CD4-positive, CD25-positive, alpha-beta regulatory T cell (primary cell): Measurements from ENCODE around the gene BMP6. TPM values are rescaled to one million over a fixed set of nuclear protein-coding genes. Genes with fewer than 3 reads are reported as not detected.
A peak's percentile ranks its signal among the peaks of the same experiment; 100 is the strongest.

Source experiments
- ATAC-seq, 2 donors: fragments of 150-1000 bp; cut with Tn5 transposase; one replicate each; pipeline ENCODE4 v1.10.0; 2021; ENCODE audit warnings: low read depth in 2 of 2, moderate number of reproducible peaks in 2 of 2, moderate library complexity in 1 of 2
- DNase-seq, 3 donors: peaks; one replicate each; pipeline versions ENCODE4 v3.0.0 to v3.0.0-alpha.2; 2012 to 2022; ENCODE audit warnings: mixed read lengths in 1 of 3
- H3K27ac ChIP-seq: one replicate; pipeline ENCODE4 v1.7.0; 2013; ENCODE audit warnings: mild to moderate bottlenecking, low read length; ENCODE audit not compliant: insufficient read depth, poor library complexity, severe bottlenecking
- H3K27me3 ChIP-seq: one replicate; pipeline ENCODE4 v1.7.0; 2013; ENCODE audit warnings: low read length; ENCODE audit not compliant: control insufficient read depth, insufficient read depth
- H3K36me3 ChIP-seq: one replicate; pipeline ENCODE4 v1.7.0; 2013; ENCODE audit warnings: mild to moderate bottlenecking, low read length, moderate library complexity; ENCODE audit not compliant: control insufficient read depth, insufficient read depth
- H3K4me1 ChIP-seq: 2 replicates; pipeline ENCODE4 v1.7.0; 2013; ENCODE audit warnings: mild to moderate bottlenecking, low read length; ENCODE audit not compliant: insufficient read depth, control insufficient read depth, poor library complexity, severe bottlenecking
- H3K4me3 ChIP-seq: one replicate; pipeline ENCODE4 v1.7.0; 2013; ENCODE audit warnings: low read depth, mild to moderate bottlenecking, low read length, moderate library complexity
- H3K9me3 ChIP-seq, 2 experiments: 1 replicate in 1 of 2; 2 replicates in 1 of 2; pipeline ENCODE4 v1.7.0; 2013; ENCODE audit warnings: low read length in 2 of 2, mild to moderate bottlenecking in 1 of 2, moderate library complexity in 1 of 2; ENCODE audit not compliant: control insufficient read depth in 2 of 2
- H3K27ac Mint-ChIP-seq, 3 donors: one replicate each; pipeline ENCODE4 v1.8.0; 2020 to 2022; ENCODE audit warnings: mild to moderate bottlenecking in 3 of 3, mixed read lengths in 3 of 3, moderate library complexity in 2 of 3
- H3K27me3 Mint-ChIP-seq: one replicate; pipeline ENCODE4 v1.8.0; 2022; ENCODE audit warnings: mild to moderate bottlenecking, mixed read lengths
- H3K36me3 Mint-ChIP-seq: one replicate; pipeline ENCODE4 v1.8.0; 2020; ENCODE audit warnings: mixed read lengths
- H3K4me1 Mint-ChIP-seq, 4 donors: one replicate each; pipeline ENCODE4 v1.8.0; 2020 to 2022; ENCODE audit warnings: mixed read lengths in 4 of 4, mild to moderate bottlenecking in 1 of 4
- H3K4me3 Mint-ChIP-seq, 4 donors: one replicate each; pipeline ENCODE4 v1.8.0; 2020 to 2022; ENCODE audit warnings: mild to moderate bottlenecking in 4 of 4, mixed read lengths in 4 of 4, moderate library complexity in 3 of 4
- H3K9me3 Mint-ChIP-seq, 7 donors: one replicate each; pipeline ENCODE4 v1.8.0; 2020 to 2022; ENCODE audit warnings: mixed read lengths in 7 of 7, mild to moderate bottlenecking in 3 of 7, moderate library complexity in 2 of 7
- polyA plus RNA-seq, 4 donors: library from polyadenylated mRNA; unstranded; fragments of 300-500 nt; fragmentation: Illumina TruSeq; gene quantifications; one replicate each; pipeline ENCODE4 v1.2.3, GENCODE V29; 2021
- total RNA-seq: library from RNA; stranded (reverse); gene quantifications from one replicate; pipeline ENCODE4 v1.2.3, GENCODE V29; 2022

Gene BMP6
- total and polyA plus RNA-seq, 5 donors from 2014 or later: 1.2 TPM; not detected in 4

DNA sequence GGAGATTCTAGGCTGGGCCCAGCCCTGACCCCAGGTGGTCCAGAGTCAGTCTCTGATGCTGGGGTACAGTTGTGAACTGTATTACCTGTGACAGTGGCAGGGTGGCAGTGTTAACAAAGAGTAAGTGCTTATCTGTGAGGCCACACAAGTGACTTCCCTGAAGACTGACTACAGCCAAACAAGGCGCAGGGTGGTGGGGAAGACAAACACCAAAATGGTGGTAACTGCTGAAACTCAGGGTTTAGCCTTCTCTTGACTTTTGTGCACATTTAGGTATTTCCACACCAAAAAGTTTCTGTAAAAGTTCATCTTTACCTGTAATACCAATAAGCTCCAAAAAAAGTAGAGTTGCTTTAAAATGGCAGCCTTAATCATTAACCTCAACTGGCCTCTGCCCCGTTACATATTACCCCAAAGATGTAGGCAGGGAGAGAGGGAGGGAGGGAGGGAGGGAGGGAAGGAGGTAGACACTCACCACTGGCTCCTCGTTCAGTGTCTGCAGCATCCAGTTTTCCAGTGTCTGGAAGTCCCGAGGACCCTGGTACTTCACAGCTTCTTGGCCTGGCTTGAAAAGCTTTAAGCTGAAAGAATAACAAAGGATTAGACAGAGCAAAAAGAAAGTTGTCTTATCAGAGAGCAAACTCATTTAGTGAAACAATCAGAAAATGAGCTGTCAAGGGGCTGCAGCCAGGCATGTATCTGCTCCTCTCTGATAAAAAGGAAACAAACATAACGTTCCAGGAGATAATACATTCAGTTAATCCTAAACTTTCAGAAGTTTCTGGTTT, 173.4 kb downstream of the BMP6 start:
- H3K27ac ChIP-seq: no peak overlapping the region
- Mint-ChIP-seq H3K27me3 (no peaks in the 10 kb centered on the region), H3K4me3 (no peak overlapping the region), H3K36me3 (peaks cover 49% of the 10 kb centered on the region), H3K9me3 (no peaks in the 10 kb centered on the region), H3K27ac (peak overlapping the region in 1 of 3 donors; percentile 73), H3K4me1 (no peaks in the 10 kb centered on the region)
- H3K36me3 ChIP-seq: peaks cover 70% of the 10 kb centered on the region
- no peaks in the 10 kb centered on the region for H3K9me3 ChIP-seq
- H3K4me3 ChIP-seq: no peak overlapping the region
- H3K4me1 ChIP-seq: no peaks in the 10 kb centered on the region
- ATAC-seq (no peak), DNase-seq (peak in 1 of 3 donors; percentile 19)
- no peaks in the 10 kb centered on the region for H3K27me3 ChIP-seq

DNA sequence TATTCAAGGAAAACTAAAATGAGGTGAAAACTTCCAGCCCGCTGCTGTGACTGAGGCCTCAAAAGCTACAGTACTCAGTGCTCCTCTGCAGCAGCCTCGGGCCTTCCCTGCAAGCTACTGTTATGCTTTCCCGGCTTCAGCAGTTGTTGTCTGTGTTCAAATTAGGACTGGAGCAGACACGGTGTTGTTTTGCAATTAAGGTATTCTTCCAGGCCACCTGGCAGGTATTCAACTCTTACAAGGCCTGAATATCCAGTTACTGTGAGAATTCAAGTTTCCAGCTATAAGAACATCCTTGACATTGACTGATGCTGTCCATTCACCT, 174.0 kb downstream of the BMP6 start:
- peaks cover 0 to under 1% (median 0%) of the 10 kb centered on the region in 4 donors for H3K4me1 Mint-ChIP-seq
- no peak for DNase-seq
- no peak for ATAC-seq
- no peak overlapping the region for H3K27ac ChIP-seq
- peak overlapping the region in 1 of 3 donors; percentile 12 for H3K27ac Mint-ChIP-seq
- H3K4me3 Mint-ChIP-seq: no peak overlapping the region
- no peaks in the 10 kb centered on the region for H3K9me3 ChIP-seq
- H3K36me3 Mint-ChIP-seq: peaks cover 55% of the 10 kb centered on the region
- no peaks in the 10 kb centered on the region for H3K9me3 Mint-ChIP-seq
- peaks cover 64% of the 10 kb centered on the region for H3K36me3 ChIP-seq
- H3K4me1 ChIP-seq: no peaks in the 10 kb centered on the region
- H3K27me3 ChIP-seq: no peaks in the 10 kb centered on the region
- H3K4me3 ChIP-seq: no peak overlapping the region
- H3K27me3 Mint-ChIP-seq: no peaks in the 10 kb centered on the region

GRCh38 chr6:7900621-7901020, 174.7 kb downstream of the BMP6 start:
- Histone ChIP-seq H3K27me3 (no peaks in the 10 kb centered on the region), H3K9me3 (no peaks in the 10 kb centered on the region), H3K4me3 (no peak overlapping the region), H3K36me3 (peaks cover 59% of the 10 kb centered on the region), H3K27ac (no peak overlapping the region), H3K4me1 (no peaks in the 10 kb centered on the region)
- ATAC-seq (no peak), DNase-seq (no peak)
- no peak overlapping the region for H3K4me3 Mint-ChIP-seq
- H3K27ac Mint-ChIP-seq: peak overlapping the region in 1 of 3 donors; percentile 12
- no peaks in the 10 kb centered on the region for H3K27me3 Mint-ChIP-seq
- no peaks in the 10 kb centered on the region for H3K9me3 Mint-ChIP-seq
- peaks cover 0 to 6% (median 2%) of the 10 kb centered on the region in 4 donors for H3K4me1 Mint-ChIP-seq
- H3K36me3 Mint-ChIP-seq: peaks cover 59% of the 10 kb centered on the region

GRCh38 chr6:7901056-7901455, 175.2 kb downstream of the BMP6 start:
- Mint-ChIP-seq H3K4me1 (peaks cover 0 to 6% (median 2%) of the 10 kb centered on the region in 4 donors), H3K27ac (no peak overlapping the region), H3K27me3 (no peaks in the 10 kb centered on the region), H3K36me3 (peaks cover 56% of the 10 kb centered on the region), H3K4me3 (no peak overlapping the region), H3K9me3 (no peaks in the 10 kb centered on the region)
- Histone ChIP-seq H3K36me3 (peaks cover 57% of the 10 kb centered on the region), H3K4me3 (no peak overlapping the region), H3K4me1 (no peaks in the 10 kb centered on the region), H3K9me3 (no peaks in the 10 kb centered on the region), H3K27me3 (no peaks in the 10 kb centered on the region), H3K27ac (no peak overlapping the region)
- no peak for ATAC-seq
- DNase-seq: no peak

GRCh38 chr6:7901780-7902179, 175.9 kb downstream of the BMP6 start:
- peak overlapping the region in 1 of 3 donors; percentile 18 for H3K27ac Mint-ChIP-seq
- no peaks in the 10 kb centered on the region for H3K9me3 Mint-ChIP-seq
- H3K4me1 ChIP-seq: no peaks in the 10 kb centered on the region
- peaks cover 52% of the 10 kb centered on the region for H3K36me3 Mint-ChIP-seq
- H3K27me3 ChIP-seq: no peaks in the 10 kb centered on the region
- no peaks in the 10 kb centered on the region for H3K9me3 ChIP-seq
- H3K4me1 Mint-ChIP-seq: peaks cover 0 to 8% (median 4%) of the 10 kb centered on the region in 4 donors
- H3K36me3 ChIP-seq: peaks cover 50% of the 10 kb centered on the region
- no peak overlapping the region for H3K4me3 Mint-ChIP-seq
- no peak overlapping the region for H3K4me3 ChIP-seq
- no peak overlapping the region for H3K27ac ChIP-seq
- ATAC-seq: no peak
- no peaks in the 10 kb centered on the region for H3K27me3 Mint-ChIP-seq
- no peak for DNase-seq

DNA sequence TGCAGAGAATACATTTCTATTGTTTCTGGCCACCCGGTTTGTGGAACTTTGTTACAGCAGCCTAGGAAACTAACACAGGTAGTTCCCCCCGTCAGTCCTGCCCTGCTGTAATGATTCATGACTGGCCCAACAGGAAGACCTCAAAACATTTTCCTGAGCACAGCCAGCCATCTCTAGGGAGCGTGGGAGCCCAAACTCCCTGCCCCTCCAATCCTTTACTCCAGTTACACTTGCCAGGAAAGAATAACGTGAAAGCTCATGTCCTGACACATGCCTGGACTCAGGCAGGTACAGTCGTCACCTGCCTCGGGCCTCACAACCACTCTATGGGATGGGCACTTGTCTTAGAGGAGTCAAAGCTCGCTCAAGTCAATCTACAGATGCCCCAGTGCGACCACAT, 176.3 kb downstream of the BMP6 start:
- H3K9me3 ChIP-seq: no peaks in the 10 kb centered on the region
- H3K27ac Mint-ChIP-seq: no peak overlapping the region
- no peaks in the 10 kb centered on the region for H3K9me3 Mint-ChIP-seq
- no peaks in the 10 kb centered on the region for H3K27me3 ChIP-seq
- H3K27ac ChIP-seq: no peak overlapping the region
- peaks cover 48% of the 10 kb centered on the region for H3K36me3 ChIP-seq
- H3K4me3 Mint-ChIP-seq: no peak overlapping the region
- H3K36me3 Mint-ChIP-seq: peaks cover 52% of the 10 kb centered on the region
- H3K27me3 Mint-ChIP-seq: no peaks in the 10 kb centered on the region
- ATAC-seq: no peak
- H3K4me1 ChIP-seq: no peaks in the 10 kb centered on the region
- no peak overlapping the region for H3K4me3 ChIP-seq
- H3K4me1 Mint-ChIP-seq: peaks cover 0 to 9% (median 4%) of the 10 kb centered on the region in 4 donors
- DNase-seq: no peak

GRCh38 chr6:7902867-7903266, 177.0 kb downstream of the BMP6 start:
- peaks cover 0 to 9% (median 6%) of the 10 kb centered on the region in 4 donors for H3K4me1 Mint-ChIP-seq
- Histone ChIP-seq H3K4me1 (no peaks in the 10 kb centered on the region), H3K36me3 (peaks cover 44% of the 10 kb centered on the region), H3K4me3 (no peak overlapping the region), H3K9me3 (no peaks in the 10 kb centered on the region), H3K27me3 (no peaks in the 10 kb centered on the region), H3K27ac (no peak overlapping the region)
- H3K27ac Mint-ChIP-seq: peak overlapping the region in 1 of 3 donors; percentile 29
- DNase-seq (no peak), ATAC-seq (no peak)
- H3K27me3 Mint-ChIP-seq: no peaks in the 10 kb centered on the region
- peak overlapping the region in 1 of 4 donors; percentile 38 for H3K4me3 Mint-ChIP-seq
- H3K9me3 Mint-ChIP-seq: no peaks in the 10 kb centered on the region
- H3K36me3 Mint-ChIP-seq: peaks cover 47% of the 10 kb centered on the region

- H3K4me3 ChIP-seq: no peak overlapping the region
- Mint-ChIP-seq H3K4me3 (no peak overlapping the region), H3K36me3 (peaks cover 38% of the 10 kb centered on the region), H3K4me1 (peaks cover 1 to 9% (median 6%) of the 10 kb centered on the region in 4 donors), H3K9me3 (no peaks in the 10 kb centered on the region), H3K27me3 (no peaks in the 10 kb centered on the region), H3K27ac (no peak overlapping the region)
- no peak for ATAC-seq
- no peak for DNase-seq
- H3K4me1 ChIP-seq: no peaks in the 10 kb centered on the region
- H3K27me3 ChIP-seq: no peaks in the 10 kb centered on the region
- no peak overlapping the region for H3K27ac ChIP-seq
- no peaks in the 10 kb centered on the region for H3K9me3 ChIP-seq
- H3K36me3 ChIP-seq: peaks cover 38% of the 10 kb centered on the region
Measured at GRCh38 chr6:7903673-7904072, 177.8 kb downstream of the BMP6 start.
